Raji (cell line): ENCODE results near the gene TACR1.

Source experiments
- POLR2A ChIP-seq: IDR thresholded peaks from 2 replicates; pipeline ENCODE4 v1.6.1; 2011; ENCODE audit warnings: low read depth, low read length, control low read depth; ENCODE audit not compliant: insufficient read depth

TACR1 gene

DNA sequence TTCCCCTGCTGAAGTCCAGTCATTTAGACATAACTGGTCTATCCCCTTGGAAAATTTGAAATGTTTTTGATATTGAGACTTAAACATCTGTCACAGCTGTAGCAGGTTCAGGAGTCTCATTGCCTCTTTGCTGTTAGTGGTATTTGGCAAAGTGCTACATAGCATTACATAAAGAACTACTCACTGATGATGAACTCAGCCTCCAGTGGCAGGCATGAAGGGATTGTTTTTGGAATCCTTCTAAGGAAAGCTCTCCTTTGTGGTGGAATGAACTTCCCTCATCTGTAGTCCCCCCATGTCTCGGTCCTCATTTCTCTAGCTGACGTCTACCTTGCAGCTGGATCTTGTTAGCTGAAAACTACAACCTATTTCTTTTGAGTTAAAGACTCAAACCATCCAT lies 111.6 kb downstream of the TACR1 start:
- TF ChIP-seq POLR2A = no peak

DNA sequence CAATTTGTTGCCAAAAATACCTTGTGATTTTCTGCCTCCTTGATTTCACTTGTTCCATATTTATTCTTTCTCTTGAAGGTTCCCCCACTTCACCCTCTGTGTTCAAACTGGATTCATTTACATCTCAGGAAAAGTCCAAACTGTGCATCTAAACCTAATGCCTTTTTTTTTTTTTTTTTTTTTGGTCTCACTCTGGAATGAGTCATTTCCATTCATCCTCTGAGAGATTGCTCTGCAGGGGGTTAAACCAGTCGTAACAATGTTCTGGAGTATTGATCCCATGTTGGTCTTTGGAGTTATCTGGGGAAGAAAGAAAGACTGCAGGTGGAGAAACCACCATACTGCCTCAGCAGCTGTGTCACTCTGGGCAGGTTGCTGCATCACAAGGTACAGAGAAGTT lies 119.7 kb downstream of the TACR1 start:
- TF ChIP-seq POLR2A = no peak

DNA sequence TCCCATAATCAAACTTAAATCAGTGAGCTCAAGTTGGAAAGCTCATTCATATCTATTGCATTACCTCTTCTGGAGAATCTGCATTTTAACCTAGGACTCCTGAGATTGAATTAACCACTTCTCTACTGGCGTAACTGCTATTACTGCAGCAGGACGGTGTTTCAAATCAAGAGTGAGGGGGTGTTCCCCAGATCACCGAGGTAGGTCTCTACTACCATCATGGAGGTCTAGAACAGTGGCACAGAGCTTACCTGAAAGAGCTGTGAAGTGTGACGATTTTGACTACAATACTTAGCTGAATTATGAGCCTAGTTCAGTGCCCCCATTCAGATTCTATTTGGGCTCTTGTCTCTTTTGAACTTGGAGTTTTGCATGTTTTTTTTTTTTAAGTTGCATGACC lies 121.4 kb downstream of the TACR1 start:
- no peak for TF ChIP-seq POLR2A

DNA sequence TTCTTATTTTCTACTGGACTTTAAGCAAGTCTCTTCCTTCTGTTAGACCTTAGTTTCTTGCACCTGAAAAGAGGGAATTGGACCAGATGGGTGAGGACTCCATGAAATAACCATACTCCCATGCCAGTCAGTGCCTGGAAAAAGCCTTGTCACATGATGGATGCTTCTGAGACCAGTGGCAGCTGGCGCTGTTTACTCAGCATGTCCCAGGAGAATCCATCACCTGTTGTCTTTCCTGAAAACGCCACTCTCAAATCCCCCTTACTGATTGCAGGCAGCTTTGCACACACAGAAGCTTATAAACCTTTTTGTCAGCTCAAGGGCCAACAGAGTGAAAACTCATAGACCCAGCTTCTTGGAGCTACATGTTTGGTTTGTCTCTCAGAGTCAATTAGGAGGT lies 123.2 kb downstream of the TACR1 start:
- TF ChIP-seq POLR2A = no peak

DNA sequence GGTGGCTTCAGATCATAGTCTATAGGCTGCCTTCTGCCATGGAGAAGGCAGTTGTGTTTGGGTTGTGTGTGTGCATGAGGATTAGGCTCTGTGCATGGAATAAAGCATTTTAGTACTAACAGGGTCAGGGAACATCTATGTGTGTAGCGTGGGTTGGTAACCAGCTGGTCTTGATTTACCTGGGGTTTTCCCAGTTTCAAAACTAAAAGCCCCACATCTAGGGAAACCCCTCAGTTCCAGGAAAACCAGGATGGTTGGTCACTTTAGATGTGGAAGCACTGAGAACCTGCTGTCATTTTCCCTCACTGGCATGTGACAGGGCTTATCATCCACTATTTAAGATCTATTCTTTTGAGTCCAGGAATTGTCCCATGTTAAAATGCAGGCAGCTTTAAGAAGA lies 124.6 kb downstream of the TACR1 start:
- TF ChIP-seq POLR2A = no peak

DNA sequence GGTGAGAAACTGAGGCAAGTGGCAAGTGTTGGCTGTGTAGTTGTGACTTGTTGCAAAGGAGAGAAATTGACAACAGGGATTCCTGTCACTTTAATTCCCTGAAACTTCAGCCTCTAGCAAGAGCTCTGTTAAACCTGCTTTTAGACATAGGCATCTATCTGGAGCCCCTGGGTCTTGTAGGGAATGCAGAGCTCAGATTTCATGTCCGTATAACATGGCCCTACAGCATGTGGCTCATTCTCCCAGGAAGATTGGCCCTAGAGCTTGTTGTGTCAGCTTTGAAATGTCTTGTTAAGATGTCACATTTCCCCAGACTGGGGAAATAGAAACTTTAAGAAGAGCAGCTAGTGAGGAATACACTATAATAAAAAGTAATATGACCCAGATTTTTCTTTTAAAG lies 125.1 kb downstream of the TACR1 start:
- TF ChIP-seq POLR2A = no peak

DNA sequence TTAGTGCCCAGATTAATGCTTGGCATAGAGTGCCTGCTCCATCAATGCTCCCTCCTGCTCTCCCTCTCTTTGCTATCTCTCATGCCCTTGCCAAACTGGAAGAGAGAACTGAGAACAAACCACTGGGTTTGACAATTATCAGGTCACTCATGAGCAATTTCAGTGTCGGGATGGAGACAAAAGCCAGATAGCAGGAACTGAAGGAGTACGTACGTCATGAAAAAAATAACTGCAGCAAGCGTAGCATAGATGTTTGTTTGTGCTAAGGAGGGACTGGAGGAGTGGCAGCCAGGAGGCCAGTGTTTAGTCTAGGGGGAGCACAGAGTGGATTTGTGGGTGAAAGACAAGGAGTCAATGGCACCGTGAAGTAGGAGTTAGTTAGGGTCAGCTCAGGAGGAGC lies 127.6 kb downstream of the TACR1 start:
- TF ChIP-seq POLR2A = no peak

DNA sequence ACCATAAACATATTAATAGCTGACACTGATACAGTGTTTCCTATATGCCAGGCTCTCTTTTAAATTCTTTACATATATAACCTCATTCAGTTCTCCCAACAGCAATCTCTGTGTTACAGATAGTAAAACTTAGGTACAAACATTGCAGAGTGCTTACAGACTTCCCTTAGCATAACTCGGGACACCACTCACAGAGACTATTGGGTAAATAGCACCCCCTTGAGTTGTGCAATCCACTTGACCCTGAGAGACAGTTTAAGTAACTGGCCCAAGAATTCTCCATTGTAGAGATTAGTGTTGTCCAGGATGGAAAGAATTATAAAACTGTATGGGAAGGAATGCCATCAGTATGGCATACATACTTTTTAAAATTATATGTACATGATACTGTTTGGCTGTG lies 130.8 kb downstream of the TACR1 start:
- TF ChIP-seq POLR2A = no peak

DNA sequence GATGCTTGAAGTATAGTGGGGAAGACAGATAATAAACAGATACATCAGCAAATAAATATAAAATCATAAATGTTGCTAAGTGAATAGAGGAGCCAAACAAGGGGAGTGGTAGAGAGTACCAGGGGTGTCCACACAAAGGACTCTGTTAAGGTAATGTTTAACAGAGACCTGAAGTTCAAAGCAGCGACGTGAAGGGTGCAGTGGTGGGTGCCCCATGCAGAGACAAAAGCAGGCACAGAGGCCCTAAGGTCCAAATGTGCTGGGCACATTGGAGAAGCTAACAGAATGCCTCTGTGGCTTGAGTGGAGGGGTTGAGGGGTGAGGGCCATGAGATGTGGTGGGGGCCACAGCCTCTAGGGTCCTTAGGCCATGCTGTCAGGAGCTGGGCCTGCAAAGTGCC lies 131.8 kb downstream of the TACR1 start:
- no peak for TF ChIP-seq POLR2A

DNA sequence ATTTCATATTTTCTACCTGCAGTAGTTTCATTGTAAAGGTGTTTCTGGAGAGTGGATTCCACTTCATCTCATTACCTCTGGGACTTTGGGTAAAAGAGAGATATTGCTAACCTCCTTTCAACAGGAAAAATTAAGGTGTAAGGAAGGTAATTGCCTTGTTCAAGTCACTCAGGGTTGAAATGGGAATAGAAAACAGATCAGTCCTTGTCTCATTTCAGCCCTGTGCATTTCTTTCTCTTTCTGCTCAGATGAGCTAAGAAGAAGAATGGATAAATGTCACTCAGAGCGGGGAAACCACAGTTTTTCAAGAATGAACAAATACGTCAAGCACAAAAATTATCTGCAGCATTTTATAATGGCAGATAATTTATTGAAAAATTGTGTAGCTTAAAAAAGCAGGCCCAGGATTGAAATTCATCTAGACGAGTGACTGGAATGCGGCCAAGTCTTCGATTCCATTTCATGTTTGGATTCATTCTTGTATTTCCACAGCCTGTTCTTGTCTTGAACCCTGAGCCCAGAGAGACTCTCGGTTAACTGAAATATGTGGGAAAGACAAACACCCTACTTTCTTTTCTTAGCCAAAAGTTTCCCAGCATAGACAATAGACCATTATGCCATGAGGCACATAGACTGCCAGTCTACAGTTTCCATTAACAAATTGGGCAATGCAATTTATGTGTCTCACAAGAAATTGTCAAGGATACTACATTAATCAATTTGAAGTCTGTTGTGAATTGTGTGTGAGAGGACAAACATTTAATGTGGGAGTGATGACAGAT lies 133.0 kb downstream of the TACR1 start:
- no peak for TF ChIP-seq POLR2A

DNA sequence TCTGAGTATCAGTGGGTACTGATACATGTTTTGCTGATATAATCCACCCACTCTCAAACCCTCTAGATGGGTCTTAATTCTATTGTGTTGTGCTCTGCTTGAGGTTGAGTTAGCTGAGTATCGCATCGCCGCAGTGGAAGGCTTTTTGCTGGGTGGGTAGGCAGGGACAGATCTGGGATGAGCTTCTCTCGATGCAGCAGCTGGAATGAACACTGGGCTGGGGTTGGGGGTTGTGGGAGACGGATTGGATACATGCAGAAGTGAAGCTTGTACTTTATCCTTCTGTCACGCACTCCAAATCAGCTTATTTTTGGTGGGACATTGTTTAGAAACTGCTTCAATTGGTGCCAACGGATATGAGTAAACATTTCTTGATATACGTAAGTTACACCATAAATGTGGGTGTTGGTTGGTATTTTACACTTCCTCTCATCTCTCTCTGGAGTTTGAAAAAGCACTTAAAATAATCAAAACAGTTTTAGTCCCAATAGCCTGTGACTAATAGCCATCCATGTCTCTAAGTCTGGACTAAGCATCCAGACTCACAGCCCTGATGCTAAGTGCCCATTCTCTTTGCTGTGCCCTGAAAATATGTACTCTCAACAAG lies 133.8 kb downstream of the TACR1 start:
- TF ChIP-seq POLR2A = no peak

DNA sequence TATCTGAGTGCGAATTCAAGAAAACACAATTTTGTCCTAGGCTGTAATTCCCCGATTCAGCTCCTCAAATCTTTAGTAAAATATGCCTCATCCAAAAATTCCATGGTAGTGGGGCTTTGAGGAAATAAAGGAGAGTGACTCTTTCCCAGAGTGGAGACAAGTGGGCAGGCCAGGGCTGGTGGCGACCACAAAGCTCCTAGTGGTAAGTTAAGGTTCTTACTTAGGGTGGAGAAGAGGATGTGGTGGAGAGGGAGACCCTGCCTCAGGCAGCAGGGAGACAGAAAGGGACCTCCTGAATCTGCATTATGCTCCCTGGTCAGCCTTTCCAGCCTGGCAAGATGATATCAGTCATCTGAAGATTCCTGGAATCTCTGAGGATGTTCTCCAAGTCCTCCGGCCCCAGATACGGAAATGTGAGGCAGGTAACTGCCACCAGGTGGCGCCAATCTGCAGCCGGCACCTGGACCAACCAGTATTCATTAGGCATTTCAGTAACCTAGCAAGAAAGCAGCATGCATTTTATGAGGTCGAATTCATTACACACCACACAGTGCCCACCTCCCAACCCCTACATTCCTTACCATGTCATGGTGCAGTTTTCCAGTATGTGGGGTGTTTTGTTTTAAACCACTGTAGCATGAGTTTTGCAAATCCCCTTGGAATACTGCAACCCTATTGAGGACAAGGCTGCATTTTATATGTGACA lies 134.5 kb downstream of the TACR1 start:
- no peak for TF ChIP-seq POLR2A

DNA sequence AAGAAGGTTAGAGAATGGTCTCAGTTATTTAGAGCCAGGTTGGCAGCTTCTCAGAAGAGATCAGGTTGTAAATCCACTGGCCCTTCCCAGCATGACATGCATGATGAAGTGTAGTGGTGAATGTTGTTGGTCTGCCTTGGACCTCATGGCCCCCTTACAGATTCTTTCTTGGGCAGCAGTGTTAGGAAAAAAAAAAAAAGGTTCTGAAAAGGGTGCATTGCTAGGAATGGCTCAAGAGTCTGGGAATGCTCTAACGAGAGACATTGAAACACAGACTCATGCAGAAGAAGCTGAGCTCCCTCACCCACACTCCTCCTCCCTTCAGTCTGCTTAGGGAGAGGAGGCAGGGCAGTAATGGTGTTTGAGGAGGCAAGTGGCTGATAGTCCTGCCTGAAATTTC lies 135.4 kb downstream of the TACR1 start:
- no peak for TF ChIP-seq POLR2A

DNA sequence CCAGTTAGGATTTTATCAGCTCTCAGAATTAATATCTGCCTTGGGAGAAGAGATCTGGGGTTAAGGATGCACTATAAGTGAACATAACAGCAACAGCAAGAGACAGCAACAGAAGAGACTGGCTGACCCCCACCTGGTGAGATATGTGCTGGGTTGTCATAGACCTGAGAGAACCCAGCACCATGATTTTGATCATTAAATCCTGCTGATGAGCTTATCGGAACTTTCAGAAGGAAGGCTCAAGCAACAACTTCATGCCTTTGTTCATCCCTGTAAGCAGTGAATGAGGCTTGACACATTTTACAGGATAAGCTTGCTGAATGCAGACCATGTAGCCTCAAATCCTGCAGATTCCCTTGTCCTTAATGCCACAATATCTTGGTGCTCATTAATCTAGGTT lies 140.9 kb downstream of the TACR1 start:
- TF ChIP-seq POLR2A = no peak

DNA sequence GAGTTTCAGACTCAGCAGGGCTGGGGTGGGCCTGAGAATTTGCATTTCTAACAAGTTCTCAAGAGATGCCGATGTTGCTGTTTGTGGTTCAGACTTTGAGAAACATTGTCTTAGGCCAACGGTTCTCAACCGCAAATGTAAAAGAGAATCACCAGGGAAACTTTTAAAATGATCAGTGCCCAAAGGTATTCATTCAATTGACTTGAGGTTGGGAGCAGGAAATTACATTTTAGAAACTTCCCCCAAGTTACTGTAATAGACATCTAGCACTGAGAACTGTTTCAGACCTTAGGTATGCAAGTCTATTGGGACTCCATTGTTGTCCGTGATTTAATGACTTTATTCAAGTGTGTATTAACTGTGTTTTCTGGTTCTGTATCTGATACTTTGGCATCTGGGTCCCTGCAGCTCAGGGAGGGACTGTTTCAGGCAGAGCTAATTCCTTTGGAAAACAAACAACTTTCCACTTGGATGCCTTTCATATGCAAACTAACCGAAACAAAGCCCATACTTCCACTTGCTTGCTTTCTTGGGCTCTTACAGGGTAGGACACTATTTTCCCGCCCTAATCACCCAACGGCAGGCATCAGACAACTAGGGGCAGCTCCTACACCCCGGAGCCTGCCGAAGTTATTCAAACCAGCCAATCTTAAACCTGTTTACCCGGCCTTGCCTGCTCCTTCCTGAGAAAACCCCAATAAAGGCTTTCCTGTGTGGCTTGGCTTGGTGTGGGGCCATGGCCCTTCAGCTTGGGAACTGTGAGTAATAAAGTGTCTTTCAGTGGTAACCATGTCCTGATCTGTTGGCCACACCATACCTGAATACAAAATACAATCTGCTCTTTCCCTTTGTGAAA lies 143.3 kb downstream of the TACR1 start:
- no peak for TF ChIP-seq POLR2A
